ENCODE results near the gene CEP63.

- TF ChIP-seq, protein P1, sequence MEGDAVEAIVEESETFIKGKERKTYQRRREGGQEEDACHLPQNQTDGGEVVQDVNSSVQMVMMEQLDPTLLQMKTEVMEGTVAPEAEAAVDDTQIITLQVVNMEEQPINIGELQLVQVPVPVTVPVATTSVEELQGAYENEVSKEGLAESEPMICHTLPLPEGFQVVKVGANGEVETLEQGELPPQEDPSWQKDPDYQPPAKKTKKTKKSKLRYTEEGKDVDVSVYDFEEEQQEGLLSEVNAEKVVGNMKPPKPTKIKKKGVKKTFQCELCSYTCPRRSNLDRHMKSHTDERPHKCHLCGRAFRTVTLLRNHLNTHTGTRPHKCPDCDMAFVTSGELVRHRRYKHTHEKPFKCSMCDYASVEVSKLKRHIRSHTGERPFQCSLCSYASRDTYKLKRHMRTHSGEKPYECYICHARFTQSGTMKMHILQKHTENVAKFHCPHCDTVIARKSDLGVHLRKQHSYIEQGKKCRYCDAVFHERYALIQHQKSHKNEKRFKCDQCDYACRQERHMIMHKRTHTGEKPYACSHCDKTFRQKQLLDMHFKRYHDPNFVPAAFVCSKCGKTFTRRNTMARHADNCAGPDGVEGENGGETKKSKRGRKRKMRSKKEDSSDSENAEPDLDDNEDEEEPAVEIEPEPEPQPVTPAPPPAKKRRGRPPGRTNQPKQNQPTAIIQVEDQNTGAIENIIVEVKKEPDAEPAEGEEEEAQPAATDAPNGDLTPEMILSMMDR (conservative IDR thresholded peaks at IDR 0.05) = no peak
- no peak for TF ChIP-seq ZFX (IDR thresholded peaks at IDR 0.05)
Measured at GRCh38 chr3:134601539-134602439, 115.9 kb downstream of the CEP63 start.

Data from C4-2B (cell line).